ENCODE measurements around the gene UNC13A.
A peak's percentile ranks its signal among the peaks of the same experiment; 100 is the strongest.

Gene UNC13A

DNA sequence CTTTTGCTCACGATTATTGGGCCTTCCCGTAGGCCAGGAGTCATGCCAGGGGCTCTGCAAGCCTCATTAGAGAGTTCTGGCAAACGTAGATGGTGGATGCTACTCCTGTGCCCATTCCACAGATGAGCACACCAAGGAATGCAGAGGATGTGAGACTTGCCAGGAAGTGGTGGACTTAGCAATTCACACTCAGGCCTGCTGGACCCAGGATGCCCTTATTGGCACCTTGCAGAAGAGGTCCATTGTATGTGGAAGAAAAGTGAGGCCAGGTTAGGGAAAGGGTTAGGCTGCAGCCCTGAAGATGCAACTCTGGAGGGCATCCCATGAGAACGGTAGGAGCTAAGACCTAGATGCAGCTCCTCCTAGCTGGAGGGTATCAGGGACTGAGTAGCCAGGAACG lies 5.9 kb downstream of the UNC13A start:
- no peak for DNase-seq (ENCODE audit: low spot score)
- TF ChIP-seq, protein P1, sequence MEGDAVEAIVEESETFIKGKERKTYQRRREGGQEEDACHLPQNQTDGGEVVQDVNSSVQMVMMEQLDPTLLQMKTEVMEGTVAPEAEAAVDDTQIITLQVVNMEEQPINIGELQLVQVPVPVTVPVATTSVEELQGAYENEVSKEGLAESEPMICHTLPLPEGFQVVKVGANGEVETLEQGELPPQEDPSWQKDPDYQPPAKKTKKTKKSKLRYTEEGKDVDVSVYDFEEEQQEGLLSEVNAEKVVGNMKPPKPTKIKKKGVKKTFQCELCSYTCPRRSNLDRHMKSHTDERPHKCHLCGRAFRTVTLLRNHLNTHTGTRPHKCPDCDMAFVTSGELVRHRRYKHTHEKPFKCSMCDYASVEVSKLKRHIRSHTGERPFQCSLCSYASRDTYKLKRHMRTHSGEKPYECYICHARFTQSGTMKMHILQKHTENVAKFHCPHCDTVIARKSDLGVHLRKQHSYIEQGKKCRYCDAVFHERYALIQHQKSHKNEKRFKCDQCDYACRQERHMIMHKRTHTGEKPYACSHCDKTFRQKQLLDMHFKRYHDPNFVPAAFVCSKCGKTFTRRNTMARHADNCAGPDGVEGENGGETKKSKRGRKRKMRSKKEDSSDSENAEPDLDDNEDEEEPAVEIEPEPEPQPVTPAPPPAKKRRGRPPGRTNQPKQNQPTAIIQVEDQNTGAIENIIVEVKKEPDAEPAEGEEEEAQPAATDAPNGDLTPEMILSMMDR (IDR thresholded peaks at IDR 0.05; ENCODE audit: borderline replicate concordance, control extremely low read depth, extremely low read depth, insufficient read depth, missing control alignments): no peak
- in situ Hi-C loops (cut with MboI; ENCODE audit: low sequenced_read_pairs, unreplicated experiment): no loop called here

- TF ChIP-seq, protein P1 (IDR thresholded peaks at IDR 0.05; ENCODE audit: borderline replicate concordance, control extremely low read depth, extremely low read depth, insufficient read depth, missing control alignments): no peak
- peak; percentile 74 for DNase-seq (ENCODE audit: low spot score)
- in situ Hi-C loops (cut with MboI; ENCODE audit: low sequenced_read_pairs, unreplicated experiment): no loop called here
Observed at GRCh38 chr19:17681505-17682125, 6.5 kb downstream of the UNC13A start.

DNA sequence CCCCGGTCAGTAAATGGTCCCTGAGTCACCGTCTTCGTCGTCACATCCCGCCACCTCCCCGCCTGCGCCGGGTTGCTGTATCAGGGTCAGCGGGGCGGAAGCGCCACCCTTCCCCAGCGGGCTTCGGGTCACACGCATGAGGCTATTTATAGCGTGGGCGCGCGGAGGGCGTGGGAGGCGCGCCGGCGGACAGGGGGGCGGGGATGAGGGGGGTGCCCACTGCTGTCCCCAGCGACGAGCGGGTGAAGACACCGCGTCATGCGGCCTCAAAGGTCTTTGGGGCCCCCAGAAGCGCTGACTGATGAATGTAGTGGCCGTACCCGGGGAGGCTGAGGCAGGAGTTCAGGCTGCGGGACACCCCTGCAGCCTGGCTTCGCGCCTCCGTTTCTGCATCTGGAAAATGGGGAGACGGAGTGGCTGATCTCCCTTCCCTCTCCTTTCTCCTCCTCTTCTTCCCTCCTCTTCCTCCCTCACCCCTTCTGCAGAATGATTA lies 7.9 kb downstream of the UNC13A start:
- in situ Hi-C loops (cut with MboI; ENCODE audit: low sequenced_read_pairs, unreplicated experiment): no loop called here

GRCh38 chr19:17679526-17680229 lies 8.5 kb downstream of the UNC13A start:
- no peak for DNase-seq (ENCODE audit: low spot score)
- TF ChIP-seq, protein P1 (IDR thresholded peaks at IDR 0.05; ENCODE audit: borderline replicate concordance, control extremely low read depth, extremely low read depth, insufficient read depth, missing control alignments): no peak
- in situ Hi-C loops (cut with MboI; ENCODE audit: low sequenced_read_pairs, unreplicated experiment): no loop called here

More for the DNA sequence above, 7.9 kb downstream of the UNC13A start:
- DNase-seq (ENCODE audit: low spot score): peak; percentile 89
- TF ChIP-seq, protein P1 (IDR thresholded peaks at IDR 0.05; ENCODE audit: borderline replicate concordance, control extremely low read depth, extremely low read depth, insufficient read depth, missing control alignments): no peak

- in situ Hi-C loops (cut with MboI; ENCODE audit: low sequenced_read_pairs, unreplicated experiment): no loop called here
Observed at GRCh38 chr19:17678836-17679235, 9.3 kb downstream of the UNC13A start.

DNA sequence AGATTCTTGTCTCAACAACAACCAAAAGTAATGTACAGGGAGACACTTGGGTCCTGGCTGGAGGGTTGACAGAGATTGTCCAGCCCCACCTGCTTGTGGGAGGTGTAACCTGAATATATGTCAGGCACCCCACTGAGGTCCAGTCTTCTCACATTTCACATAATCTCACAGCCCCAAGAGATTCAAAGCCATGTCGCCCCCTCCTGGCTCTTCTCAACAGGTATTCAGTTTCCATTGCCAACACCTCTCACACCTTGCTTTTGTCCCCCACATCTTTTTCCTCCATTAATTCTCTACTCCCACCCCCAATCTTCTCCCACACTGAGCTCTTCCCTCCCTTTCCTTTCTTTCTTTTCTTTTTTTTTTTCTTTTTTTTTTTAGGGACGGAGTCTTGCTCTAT lies 11.2 kb downstream of the UNC13A start:
- TF ChIP-seq, protein P1 (IDR thresholded peaks at IDR 0.05; ENCODE audit: borderline replicate concordance, control extremely low read depth, extremely low read depth, insufficient read depth, missing control alignments): no peak
- DNase-seq (ENCODE audit: low spot score): peak; percentile 47
- in situ Hi-C loops (cut with MboI; ENCODE audit: low sequenced_read_pairs, unreplicated experiment): no loop called here

More at GRCh38 chr19:17678836-17679235, 9.3 kb downstream of the UNC13A start:
- TF ChIP-seq, protein P1 (IDR thresholded peaks at IDR 0.05; ENCODE audit: borderline replicate concordance, control extremely low read depth, extremely low read depth, insufficient read depth, missing control alignments): no peak
- no peak for DNase-seq (ENCODE audit: low spot score)

All from GM13976 (cell line).